ENCODE data around the gene CPEB3.

CPEB3 gene

DNA sequence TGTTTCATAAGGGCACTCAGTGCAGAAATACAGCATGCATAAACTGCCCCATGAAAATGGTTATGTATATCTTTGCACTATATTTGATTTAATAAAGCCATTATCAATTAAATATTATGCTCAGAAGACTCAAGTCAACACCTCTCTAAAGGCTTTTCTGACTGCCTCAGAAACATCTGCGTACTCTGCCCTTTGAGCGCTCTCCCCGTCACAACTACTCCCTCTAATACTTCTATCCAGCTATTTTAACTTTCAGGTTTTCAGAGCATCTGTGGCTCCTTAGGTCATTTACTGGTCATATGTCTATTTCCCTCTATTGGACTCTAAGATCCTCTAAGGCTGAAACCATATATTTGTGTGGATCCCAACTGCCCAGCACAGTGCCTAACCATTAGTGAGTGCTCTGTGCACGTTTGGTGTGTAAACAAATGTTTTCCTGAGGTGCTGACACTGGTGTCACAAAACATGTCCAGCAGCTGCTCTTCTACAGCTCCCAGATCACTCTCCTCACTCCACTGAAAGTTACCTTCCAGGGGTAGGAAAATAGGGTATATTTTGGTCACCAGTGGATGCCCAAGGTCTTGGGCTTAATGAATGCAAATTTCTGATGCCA lies 188.2 kb downstream of the CPEB3 start:
- 80 to 94% methylated on average over 4 of the region's 4 CpGs for WGBS, 2 experiments (ENCODE audit: insufficient coverage in 2 of 2)
- Histone ChIP-seq H3K4me3 (ENCODE audit: extremely low read depth, insufficient read depth, low read length, poor library complexity, severe bottlenecking) (no peak overlapping the region), H3K27ac (ENCODE audit: low read depth, low read length, severe bottlenecking) (no peak overlapping the region), H3K9me3 (ENCODE audit: control insufficient read depth, low read length) (no peaks in the 10 kb centered on the region), H3K36me3 (ENCODE audit: control insufficient read depth, insufficient read depth, low read length) (no peaks in the 10 kb centered on the region), H3K4me1 (ENCODE audit: control insufficient read depth, insufficient read depth, low read length, poor library complexity, severe bottlenecking) (peaks cover 12% of the 10 kb centered on the region)

DNA sequence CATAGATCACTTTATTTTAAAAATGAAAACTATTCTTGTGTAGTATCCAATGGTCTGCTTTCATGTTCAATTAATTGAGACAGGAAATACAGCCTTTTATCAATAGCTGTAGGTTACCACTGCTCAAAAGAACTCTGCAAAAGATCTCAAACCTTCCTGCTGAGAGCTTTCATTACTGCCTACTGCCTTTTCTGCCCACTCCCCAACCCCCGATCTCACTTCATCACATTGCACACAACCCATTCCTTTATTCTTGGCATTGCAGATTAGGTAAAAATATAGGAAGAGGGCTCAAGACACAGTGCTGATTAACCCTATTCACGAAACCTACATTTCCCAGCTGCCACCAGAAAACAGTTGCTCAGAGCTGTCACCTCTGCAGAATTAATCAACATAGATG lies 195.9 kb downstream of the CPEB3 start:
- H3K36me3 ChIP-seq (ENCODE audit: control insufficient read depth, insufficient read depth, low read length), result no peaks in the 10 kb centered on the region
- no peaks in the 10 kb centered on the region for H3K9me3 ChIP-seq (ENCODE audit: control insufficient read depth, low read length)
- 90% methylated on average over 2 of the region's 2 CpGs; no CpG with 5 or more reads in 1 of the 2 experiments for WGBS, 2 experiments (ENCODE audit: insufficient coverage in 2 of 2)

GRCh38 chr10:92091965-92092364 lies 198.9 kb downstream of the CPEB3 start:
- H3K4me3 ChIP-seq (ENCODE audit: extremely low read depth, insufficient read depth, low read length, poor library complexity, severe bottlenecking), result no peak overlapping the region
- no peaks in the 10 kb centered on the region for H3K4me1 ChIP-seq (ENCODE audit: control insufficient read depth, insufficient read depth, low read length, poor library complexity, severe bottlenecking)
- no peaks in the 10 kb centered on the region for H3K9me3 ChIP-seq (ENCODE audit: control insufficient read depth, low read length)
- WGBS, 2 experiments (ENCODE audit: insufficient coverage in 2 of 2), result 81 to 90% methylated on average over 2 of the region's 2 CpGs
- H3K36me3 ChIP-seq (ENCODE audit: control insufficient read depth, insufficient read depth, low read length), result no peaks in the 10 kb centered on the region
- H3K27ac ChIP-seq (ENCODE audit: low read depth, low read length, severe bottlenecking), result no peak overlapping the region

More for the DNA sequence above, 195.9 kb downstream of the CPEB3 start:
- Histone ChIP-seq H3K4me3 (ENCODE audit: extremely low read depth, insufficient read depth, low read length, poor library complexity, severe bottlenecking) (no peak overlapping the region), H3K27ac (ENCODE audit: low read depth, low read length, severe bottlenecking) (no peak overlapping the region), H3K4me1 (ENCODE audit: control insufficient read depth, insufficient read depth, low read length, poor library complexity, severe bottlenecking) (no peaks in the 10 kb centered on the region)

GRCh38 chr10:92087750-92088395 lies 203.0 kb downstream of the CPEB3 start:
- Histone ChIP-seq H3K4me1 (ENCODE audit: control insufficient read depth, insufficient read depth, low read length, poor library complexity, severe bottlenecking) (no peaks in the 10 kb centered on the region), H3K36me3 (ENCODE audit: control insufficient read depth, insufficient read depth, low read length) (no peaks in the 10 kb centered on the region), H3K4me3 (ENCODE audit: extremely low read depth, insufficient read depth, low read length, poor library complexity, severe bottlenecking) (no peak overlapping the region), H3K9me3 (ENCODE audit: control insufficient read depth, low read length) (no peaks in the 10 kb centered on the region), H3K27ac (ENCODE audit: low read depth, low read length, severe bottlenecking) (no peak overlapping the region)
- 20 to 31% methylated on average over 2 to 3 of the region's 7 CpGs for WGBS, 2 experiments (ENCODE audit: insufficient coverage in 2 of 2)

DNA sequence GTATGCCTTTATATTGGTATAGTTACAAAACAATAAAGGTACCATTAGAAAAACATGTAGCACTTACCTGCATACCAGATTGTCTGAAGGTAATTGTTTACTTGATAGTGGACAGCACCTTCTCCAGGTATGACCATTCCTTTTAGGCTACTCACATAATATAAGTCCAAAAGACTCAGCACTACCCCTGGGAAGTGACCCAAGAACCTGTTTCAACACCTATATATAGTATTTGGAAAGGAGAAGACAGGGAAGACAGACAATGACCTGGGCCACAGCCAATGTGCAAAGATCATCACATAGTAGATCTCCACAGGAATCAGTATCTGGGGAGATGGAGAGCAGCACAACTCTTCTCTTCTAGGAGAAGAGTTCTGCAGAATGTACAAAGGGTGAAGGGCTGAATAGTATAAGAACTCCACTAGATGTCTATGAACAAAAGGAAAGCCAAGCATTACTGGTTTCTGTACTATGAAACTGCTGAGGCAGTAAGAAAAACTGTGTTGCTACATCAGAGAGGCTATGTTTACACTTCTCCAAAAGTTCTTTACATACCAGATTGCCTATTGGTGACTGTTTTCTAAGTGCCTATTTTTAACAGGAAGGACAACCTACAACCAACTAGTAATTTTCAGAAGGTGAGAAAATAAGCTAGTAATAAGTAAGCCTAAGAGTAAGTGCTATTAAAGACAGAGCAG lies 208.1 kb downstream of the CPEB3 start:
- no peak overlapping the region for H3K4me3 ChIP-seq (ENCODE audit: extremely low read depth, insufficient read depth, low read length, poor library complexity, severe bottlenecking)
- no peaks in the 10 kb centered on the region for H3K36me3 ChIP-seq (ENCODE audit: control insufficient read depth, insufficient read depth, low read length)
- no peaks in the 10 kb centered on the region for H3K4me1 ChIP-seq (ENCODE audit: control insufficient read depth, insufficient read depth, low read length, poor library complexity, severe bottlenecking)
- H3K27ac ChIP-seq (ENCODE audit: low read depth, low read length, severe bottlenecking), result no peak overlapping the region
- no peaks in the 10 kb centered on the region for H3K9me3 ChIP-seq (ENCODE audit: control insufficient read depth, low read length)

- H3K9me3 ChIP-seq (ENCODE audit: control insufficient read depth, low read length), result no peaks in the 10 kb centered on the region
- H3K4me1 ChIP-seq (ENCODE audit: control insufficient read depth, insufficient read depth, low read length, poor library complexity, severe bottlenecking), result peaks cover 2% of the 10 kb centered on the region
- H3K4me3 ChIP-seq (ENCODE audit: extremely low read depth, insufficient read depth, low read length, poor library complexity, severe bottlenecking), result no peak overlapping the region
- H3K27ac ChIP-seq (ENCODE audit: low read depth, low read length, severe bottlenecking), result no peak overlapping the region
- H3K36me3 ChIP-seq (ENCODE audit: control insufficient read depth, insufficient read depth, low read length), result no peaks in the 10 kb centered on the region
Measured at GRCh38 chr10:92081641-92082040, 209.2 kb downstream of the CPEB3 start.

DNA sequence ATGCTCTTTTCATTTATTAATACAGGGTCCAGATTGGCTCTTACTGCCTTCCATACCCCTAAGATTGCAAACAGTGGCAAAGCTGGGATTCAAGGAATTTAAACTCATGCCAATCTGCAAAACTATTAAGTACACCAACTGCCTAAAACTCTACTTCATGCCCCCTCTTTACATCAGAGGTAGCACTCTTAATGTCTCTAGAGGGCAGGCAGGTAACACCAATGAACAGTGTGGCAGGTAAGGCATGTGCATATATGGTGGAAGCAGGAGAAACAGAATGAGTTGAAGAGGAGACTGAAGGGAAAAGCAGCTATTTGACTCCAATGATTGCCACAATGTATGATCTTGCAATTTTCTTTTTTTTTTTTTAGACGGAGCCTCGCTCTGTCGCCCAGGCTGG lies 210.6 kb downstream of the CPEB3 start:
- 93 to 95% methylated on average over 2 to 3 of the region's 3 CpGs for WGBS, 2 experiments (ENCODE audit: insufficient coverage in 2 of 2)
- Histone ChIP-seq H3K9me3 (ENCODE audit: control insufficient read depth, low read length) (no peaks in the 10 kb centered on the region), H3K4me1 (ENCODE audit: control insufficient read depth, insufficient read depth, low read length, poor library complexity, severe bottlenecking) (peaks cover 3% of the 10 kb centered on the region), H3K4me3 (ENCODE audit: extremely low read depth, insufficient read depth, low read length, poor library complexity, severe bottlenecking) (no peak overlapping the region), H3K36me3 (ENCODE audit: control insufficient read depth, insufficient read depth, low read length) (no peaks in the 10 kb centered on the region), H3K27ac (ENCODE audit: low read depth, low read length, severe bottlenecking) (no peak overlapping the region)

DNA sequence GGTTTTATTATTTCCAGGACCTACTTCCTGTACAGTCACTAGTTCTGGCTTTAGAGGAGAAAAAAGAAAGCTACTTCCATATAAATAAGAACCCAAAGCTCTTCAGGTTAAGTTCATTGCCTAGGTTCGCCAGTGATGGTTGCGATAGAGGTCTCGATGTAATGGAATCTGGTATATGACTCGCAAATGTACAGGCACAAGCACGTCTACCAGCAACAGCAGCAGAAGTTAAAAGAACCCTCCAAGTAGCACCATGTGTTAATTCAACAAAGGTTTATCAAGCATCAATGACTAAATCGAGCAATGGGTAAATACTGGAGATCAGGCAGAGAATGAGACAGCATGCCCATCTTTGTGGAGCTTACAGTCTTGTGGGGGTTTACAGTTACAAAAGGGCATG lies 211.9 kb downstream of the CPEB3 start:
- Histone ChIP-seq H3K9me3 (ENCODE audit: control insufficient read depth, low read length) (no peaks in the 10 kb centered on the region), H3K4me1 (ENCODE audit: control insufficient read depth, insufficient read depth, low read length, poor library complexity, severe bottlenecking) (peaks cover 3% of the 10 kb centered on the region), H3K27ac (ENCODE audit: low read depth, low read length, severe bottlenecking) (no peak overlapping the region), H3K36me3 (ENCODE audit: control insufficient read depth, insufficient read depth, low read length) (no peaks in the 10 kb centered on the region), H3K4me3 (ENCODE audit: extremely low read depth, insufficient read depth, low read length, poor library complexity, severe bottlenecking) (no peak overlapping the region)
- WGBS, 2 experiments (ENCODE audit: insufficient coverage in 2 of 2), result 88 to 93% methylated on average over 6 of the region's 6 CpGs

- Histone ChIP-seq H3K4me1 (ENCODE audit: control insufficient read depth, insufficient read depth, low read length, poor library complexity, severe bottlenecking) (peaks cover 3% of the 10 kb centered on the region), H3K9me3 (ENCODE audit: control insufficient read depth, low read length) (no peaks in the 10 kb centered on the region), H3K36me3 (ENCODE audit: control insufficient read depth, insufficient read depth, low read length) (no peaks in the 10 kb centered on the region), H3K27ac (ENCODE audit: low read depth, low read length, severe bottlenecking) (no peak overlapping the region), H3K4me3 (ENCODE audit: extremely low read depth, insufficient read depth, low read length, poor library complexity, severe bottlenecking) (no peak overlapping the region)
Measured at GRCh38 chr10:92076722-92077121, 214.2 kb downstream of the CPEB3 start.

GRCh38 chr10:92075829-92076228 lies 215.0 kb downstream of the CPEB3 start:
- H3K36me3 ChIP-seq (ENCODE audit: control insufficient read depth, insufficient read depth, low read length), result no peaks in the 10 kb centered on the region
- no peaks in the 10 kb centered on the region for H3K9me3 ChIP-seq (ENCODE audit: control insufficient read depth, low read length)
- no peak overlapping the region for H3K27ac ChIP-seq (ENCODE audit: low read depth, low read length, severe bottlenecking)
- H3K4me1 ChIP-seq (ENCODE audit: control insufficient read depth, insufficient read depth, low read length, poor library complexity, severe bottlenecking), result peaks cover 3% of the 10 kb centered on the region
- H3K4me3 ChIP-seq (ENCODE audit: extremely low read depth, insufficient read depth, low read length, poor library complexity, severe bottlenecking), result no peak overlapping the region

- H3K4me3 ChIP-seq (ENCODE audit: extremely low read depth, insufficient read depth, low read length, poor library complexity, severe bottlenecking), result no peak overlapping the region
- H3K36me3 ChIP-seq (ENCODE audit: control insufficient read depth, insufficient read depth, low read length), result no peaks in the 10 kb centered on the region
- H3K4me1 ChIP-seq (ENCODE audit: control insufficient read depth, insufficient read depth, low read length, poor library complexity, severe bottlenecking), result peaks cover 3% of the 10 kb centered on the region
- no peak overlapping the region for H3K27ac ChIP-seq (ENCODE audit: low read depth, low read length, severe bottlenecking)
- 91 to 96% methylated on average over 4 to 5 of the region's 6 CpGs for WGBS, 2 experiments (ENCODE audit: insufficient coverage in 2 of 2)
- H3K9me3 ChIP-seq (ENCODE audit: control insufficient read depth, low read length), result no peaks in the 10 kb centered on the region
Measured at GRCh38 chr10:92074126-92074887, 216.6 kb downstream of the CPEB3 start.
